GM19193 (cell line): ENCODE data around the gene OR10T2.

Experiments used
- POLR2A ChIP-seq: IDR thresholded peaks from 4 replicates; pipeline ENCODE4 v1.6.1; 2011; ENCODE audit not compliant: insufficient read depth, insufficient read length; ENCODE audit errors: extremely low read depth

The OR10T2 gene

GRCh38 chr1:158371188-158371953 is 27.9 kb downstream of the OR10T2 start:
- TF ChIP-seq POLR2A: no peak

- TF ChIP-seq POLR2A: no peak
Measured at GRCh38 chr1:158366783-158367182, 32.5 kb downstream of the OR10T2 start.

GRCh38 chr1:158362941-158363340 is 36.3 kb downstream of the OR10T2 start:
- no peak for TF ChIP-seq POLR2A

- no peak for TF ChIP-seq POLR2A
Measured at GRCh38 chr1:158362482-158362881, 36.8 kb downstream of the OR10T2 start.

GRCh38 chr1:158357441-158357840 is 41.8 kb downstream of the OR10T2 start:
- TF ChIP-seq POLR2A: no peak

- no peak for TF ChIP-seq POLR2A
Measured at GRCh38 chr1:158356616-158357015, 42.6 kb downstream of the OR10T2 start.

GRCh38 chr1:158355773-158356285 is 43.4 kb downstream of the OR10T2 start:
- no peak for TF ChIP-seq POLR2A

GRCh38 chr1:158354255-158354654 is 45.0 kb downstream of the OR10T2 start:
- no peak for TF ChIP-seq POLR2A

GRCh38 chr1:158353303-158354075 is 45.8 kb downstream of the OR10T2 start, which contains the start of gene CD1E:
TSS of gene CD1E (plus strand) at chr1:158353894. CDS start at chr1:158353989, 95 bp downstream.
- no peak for TF ChIP-seq POLR2A
